ENCODE measurements around the gene CTNNA2.

DNA sequence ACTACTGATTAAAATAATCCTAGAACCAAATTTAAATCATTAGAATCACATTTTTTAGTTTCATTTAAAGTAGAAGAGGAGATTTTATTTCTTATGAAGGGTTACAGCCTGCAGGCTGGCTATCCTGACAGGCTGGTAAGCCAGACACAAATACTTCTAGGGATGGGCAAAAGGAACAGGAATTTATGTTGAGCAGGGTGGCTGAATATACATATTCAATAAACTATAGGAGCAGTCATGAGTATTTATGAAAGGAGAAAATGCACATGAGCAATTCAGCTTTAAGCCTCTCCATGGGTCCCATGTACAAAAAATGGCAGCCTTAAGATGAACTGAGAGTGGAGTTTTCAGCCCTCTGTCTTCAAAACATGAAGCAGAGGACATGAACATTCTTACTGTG lies 182.4 kb downstream of the CTNNA2 start:
- TF ChIP-seq, protein P1, sequence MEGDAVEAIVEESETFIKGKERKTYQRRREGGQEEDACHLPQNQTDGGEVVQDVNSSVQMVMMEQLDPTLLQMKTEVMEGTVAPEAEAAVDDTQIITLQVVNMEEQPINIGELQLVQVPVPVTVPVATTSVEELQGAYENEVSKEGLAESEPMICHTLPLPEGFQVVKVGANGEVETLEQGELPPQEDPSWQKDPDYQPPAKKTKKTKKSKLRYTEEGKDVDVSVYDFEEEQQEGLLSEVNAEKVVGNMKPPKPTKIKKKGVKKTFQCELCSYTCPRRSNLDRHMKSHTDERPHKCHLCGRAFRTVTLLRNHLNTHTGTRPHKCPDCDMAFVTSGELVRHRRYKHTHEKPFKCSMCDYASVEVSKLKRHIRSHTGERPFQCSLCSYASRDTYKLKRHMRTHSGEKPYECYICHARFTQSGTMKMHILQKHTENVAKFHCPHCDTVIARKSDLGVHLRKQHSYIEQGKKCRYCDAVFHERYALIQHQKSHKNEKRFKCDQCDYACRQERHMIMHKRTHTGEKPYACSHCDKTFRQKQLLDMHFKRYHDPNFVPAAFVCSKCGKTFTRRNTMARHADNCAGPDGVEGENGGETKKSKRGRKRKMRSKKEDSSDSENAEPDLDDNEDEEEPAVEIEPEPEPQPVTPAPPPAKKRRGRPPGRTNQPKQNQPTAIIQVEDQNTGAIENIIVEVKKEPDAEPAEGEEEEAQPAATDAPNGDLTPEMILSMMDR (IDR thresholded peaks at IDR 0.05; ENCODE audit: low read depth, low read length), result no peak
- no peak for TF ChIP-seq EZH2phosphoT487 (IDR thresholded peaks at IDR 0.05; ENCODE audit: low read depth)

Data from OCI-LY3 (cell line).